Measurements from ENCODE around the gene CCSAP.

DNA sequence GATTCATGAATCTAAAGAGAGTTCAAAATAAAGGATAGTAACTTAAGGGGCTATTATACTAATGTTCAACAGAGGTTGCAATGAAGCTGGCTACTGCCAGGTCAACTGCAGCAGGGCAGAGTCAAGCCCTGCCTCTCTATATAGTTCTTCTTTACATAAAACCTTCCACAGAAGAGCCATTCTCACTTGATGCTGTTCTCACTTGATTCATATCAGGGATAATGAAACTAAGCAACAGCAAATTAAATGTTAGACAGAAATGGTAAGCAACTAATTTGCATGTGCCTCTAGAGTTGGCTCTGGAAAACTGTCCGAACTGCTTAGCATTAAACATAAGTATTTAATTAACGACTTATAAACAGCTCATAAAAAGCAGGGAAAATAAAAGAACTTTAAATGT is 17.4 kb downstream of the CCSAP start:
- TF ChIP-seq CTCF (conservative IDR thresholded peaks at IDR 0.05; ENCODE audit: low read depth, low read length) (no peak), EZH2 (IDR thresholded peaks at IDR 0.05; ENCODE audit: low read length, unreplicated experiment) (no peak), EZH2phosphoT487 (IDR thresholded peaks at IDR 0.05; ENCODE audit: borderline replicate concordance, low read length) (no peak)
